NCI-H2227 treated with DMSO at 0.1 percent for 48 hours (cell line): Measurements from ENCODE around the gene SLC44A4.
"Not testable (repeated sequence)": the region's sequence is repeated elsewhere in the genome, so short reads cannot be mapped to it uniquely, and the experiment has no call there.

Experiments used
- DNase-seq: peaks from one replicate; lab custom pipeline; 2025; lab: John Stamatoyannopoulos, UW

Gene SLC44A4

DNA sequence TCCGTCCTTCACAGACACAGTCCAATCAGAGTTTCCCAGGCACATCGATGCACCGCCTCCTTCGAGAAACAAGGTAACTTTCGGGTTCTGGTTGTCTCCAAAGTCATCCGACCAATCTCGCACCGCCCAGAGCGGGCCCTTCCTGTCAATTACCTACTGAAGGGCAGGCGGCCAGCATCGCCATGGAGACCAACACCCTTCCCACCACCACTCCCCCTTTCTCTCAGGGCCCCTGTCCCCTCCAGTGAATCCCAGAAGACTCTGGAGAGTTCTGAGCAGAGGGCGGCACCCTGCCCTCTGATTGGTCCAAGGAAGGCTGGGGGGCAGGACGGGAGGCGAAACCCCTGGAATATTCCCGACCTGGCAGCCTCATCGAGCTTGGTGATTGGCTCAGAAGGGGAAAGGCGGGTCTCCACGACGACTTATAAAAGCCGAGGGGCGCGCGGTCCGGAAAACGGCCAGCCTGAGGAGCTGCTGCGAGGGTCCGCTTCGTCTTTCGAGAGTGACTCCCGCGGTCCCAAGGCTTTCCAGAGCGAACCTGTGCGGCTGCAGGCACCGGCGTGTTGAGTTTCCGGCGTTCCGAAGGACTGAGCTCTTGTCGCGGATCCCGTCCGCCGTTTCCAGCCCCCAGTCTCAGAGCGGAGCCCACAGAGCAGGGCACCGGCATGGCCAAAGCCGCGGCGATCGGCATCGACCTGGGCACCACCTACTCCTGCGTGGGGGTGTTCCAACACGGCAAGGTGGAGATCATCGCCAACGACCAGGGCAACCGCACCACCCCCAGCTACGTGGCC lies 51.3 kb downstream of the SLC44A4 start, which contains the start of gene HSPA1B:
TSS of gene HSPA1B (plus strand) at position 453 of the 794 bp plus-strand sequence. CDS start at position 666, 213 bp downstream.
- peak; percentile 99 for DNase-seq

DNA sequence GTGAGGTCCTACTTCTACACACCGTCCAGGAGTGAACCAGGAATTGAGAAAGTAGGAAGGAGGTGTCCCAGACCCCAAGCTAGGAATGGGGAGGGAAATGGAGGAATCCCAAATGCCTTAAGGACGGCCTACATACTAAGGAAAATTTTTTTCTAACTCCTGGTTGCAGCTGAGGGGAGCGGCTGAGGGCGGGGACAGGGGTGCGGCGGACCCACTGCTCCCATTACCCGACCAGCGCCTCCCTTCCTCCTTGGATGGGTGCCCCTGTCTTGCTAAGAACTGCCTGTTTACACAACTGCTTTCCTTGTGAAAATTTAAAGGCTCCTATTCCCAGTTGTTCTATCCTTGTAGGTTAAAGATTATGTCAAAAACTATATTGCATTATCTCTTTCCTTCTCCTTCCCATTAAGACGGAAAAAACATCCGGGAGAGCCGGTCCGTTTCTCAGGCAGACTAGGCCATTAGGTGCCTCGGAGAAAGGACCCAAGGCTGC lies 52.0 kb downstream of the SLC44A4 start:
- DNase-seq: peak; percentile 88

DNA sequence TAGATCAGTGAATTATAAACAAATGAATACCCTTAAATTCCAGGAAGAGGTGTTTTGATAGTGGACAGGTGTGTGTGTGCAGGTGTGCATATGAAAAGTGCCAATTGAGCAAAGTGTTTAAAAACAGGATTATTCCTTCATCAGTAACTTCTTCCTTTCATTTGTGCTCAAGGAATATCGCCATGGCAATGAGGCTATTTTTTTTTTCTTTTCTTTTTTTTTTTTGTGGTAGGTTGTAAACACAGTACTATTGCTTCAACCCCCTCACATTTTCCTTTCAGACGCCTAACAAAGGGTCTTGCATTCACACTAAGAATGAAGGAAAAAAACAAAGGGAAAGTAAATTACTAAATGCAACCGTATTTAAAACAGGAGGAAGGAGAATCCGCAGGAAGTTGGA lies 53.2 kb downstream of the SLC44A4 start:
- DNase-seq: no peak

DNA sequence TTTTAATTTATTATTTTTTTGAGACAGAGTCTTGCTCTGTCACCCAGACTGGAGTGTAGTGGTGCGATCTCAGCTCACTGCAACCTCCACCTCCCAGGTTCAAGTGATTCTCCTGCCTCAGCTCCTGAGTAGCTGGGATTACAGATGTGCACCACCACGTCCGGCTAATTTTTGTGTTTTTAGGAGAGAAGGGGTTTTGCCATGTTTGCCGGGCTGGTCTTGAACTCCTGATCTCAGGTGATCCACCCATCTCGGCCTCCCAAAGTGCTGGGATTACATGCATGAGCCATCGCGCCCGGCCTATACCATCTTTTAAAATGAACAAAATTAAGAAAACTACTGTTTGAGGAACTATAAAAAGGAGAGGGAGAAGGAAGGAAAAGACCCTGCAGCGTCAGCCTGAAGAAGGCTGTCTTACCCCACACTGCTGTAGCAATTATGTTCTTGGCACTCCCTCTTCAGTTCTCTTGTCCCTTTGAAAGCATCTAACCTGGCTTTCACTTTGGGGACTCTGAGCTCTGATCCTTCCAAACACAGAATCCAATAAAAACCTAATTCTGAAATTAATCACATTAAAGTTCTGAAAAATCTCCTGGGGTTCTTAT lies 55.1 kb downstream of the SLC44A4 start:
- DNase-seq: not testable (repeated sequence)

DNA sequence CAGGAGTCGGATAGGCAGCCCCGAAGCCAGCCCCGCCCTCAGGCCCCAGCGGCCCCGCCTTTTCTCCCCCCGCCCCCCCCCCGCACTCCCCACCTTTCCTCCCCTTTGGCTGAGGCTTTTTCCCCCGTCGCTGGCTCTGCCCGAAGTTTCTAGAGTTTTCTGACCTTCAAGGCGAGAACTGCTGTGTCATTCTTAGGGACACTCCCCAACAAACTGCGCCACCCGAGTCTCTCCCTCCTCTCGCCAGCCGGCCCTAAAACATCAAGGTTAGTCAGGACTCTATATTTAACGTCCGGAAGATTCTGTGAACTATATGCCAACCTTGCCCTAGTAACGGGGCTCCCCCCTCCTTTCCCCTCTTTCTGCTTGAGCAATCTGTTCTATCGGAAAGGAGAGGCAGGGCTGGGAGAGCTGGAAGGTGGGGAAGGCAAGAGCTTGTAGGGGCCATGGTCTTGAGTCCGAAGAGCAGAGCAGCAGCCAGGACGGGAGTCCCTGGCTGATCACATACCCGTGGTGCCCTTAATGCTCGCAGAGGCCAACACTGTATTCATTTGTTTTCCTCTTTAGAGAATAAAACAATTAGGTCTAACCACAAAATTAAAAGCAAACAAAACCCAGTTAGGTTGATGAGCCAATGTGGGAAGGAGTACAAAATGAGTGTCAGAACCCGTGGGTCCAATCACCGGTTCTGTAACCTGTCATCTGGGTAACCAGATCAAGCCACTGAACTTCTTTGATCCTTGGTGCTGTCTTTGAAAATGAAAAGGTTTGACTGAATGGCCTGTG lies 56.6 kb downstream of the SLC44A4 start:
- no peak for DNase-seq

DNA sequence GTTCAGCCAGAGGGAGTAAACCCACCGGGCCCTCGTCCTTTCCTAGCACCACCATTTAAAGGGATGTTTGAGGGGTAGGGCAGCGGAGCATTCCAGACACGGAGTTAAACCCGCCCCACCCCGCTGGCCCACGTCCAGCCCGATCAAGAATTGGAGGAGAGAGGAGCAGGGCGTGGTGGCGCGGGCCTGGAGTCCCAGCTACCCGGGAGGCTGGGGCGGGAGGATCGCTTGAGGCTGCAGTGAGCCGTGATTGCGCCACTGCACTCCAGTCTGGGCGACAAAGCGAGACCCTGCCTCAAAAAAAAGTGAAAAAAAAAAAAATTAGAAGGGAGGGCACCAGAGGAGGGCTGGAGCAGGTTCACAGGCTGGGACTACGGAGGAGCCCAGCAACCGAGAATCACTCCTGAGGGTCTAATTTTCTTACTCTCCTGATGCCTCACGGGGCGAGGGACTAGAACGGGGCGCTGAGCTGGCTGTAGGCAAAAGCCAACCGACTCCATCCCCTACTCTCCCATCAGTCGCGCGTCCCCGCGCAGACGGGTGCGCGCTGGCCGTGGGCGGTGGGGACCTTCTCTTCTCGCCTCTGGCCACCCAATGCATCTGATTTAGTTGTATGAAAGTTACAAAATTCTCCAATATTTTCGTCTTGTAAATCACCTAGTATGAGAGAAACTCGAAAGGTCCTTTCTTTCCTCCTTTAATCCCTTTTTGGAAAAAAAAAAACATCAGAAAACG lies 57.3 kb downstream of the SLC44A4 start:
- DNase-seq: peak; percentile 65

DNA sequence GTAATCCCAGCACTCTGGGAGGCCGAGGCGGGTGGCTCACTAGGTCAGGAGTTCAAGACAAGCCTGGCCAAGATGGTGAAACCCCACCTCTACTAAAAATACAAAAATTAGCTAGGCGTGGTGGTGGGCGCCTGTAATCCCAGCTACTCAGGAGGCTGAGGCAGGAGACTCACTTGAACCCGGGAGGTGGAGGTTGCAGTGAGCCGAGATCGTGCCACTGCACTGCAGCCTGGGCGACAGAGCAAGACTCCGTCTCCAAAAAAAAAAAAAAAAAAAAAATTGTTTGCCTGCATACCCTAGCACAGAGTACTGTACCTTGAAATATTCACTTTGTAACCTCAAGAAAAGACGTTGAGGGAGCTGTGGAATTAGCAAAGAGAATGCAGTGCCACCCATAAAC lies 58.4 kb downstream of the SLC44A4 start:
- DNase-seq: not testable (repeated sequence)

DNA sequence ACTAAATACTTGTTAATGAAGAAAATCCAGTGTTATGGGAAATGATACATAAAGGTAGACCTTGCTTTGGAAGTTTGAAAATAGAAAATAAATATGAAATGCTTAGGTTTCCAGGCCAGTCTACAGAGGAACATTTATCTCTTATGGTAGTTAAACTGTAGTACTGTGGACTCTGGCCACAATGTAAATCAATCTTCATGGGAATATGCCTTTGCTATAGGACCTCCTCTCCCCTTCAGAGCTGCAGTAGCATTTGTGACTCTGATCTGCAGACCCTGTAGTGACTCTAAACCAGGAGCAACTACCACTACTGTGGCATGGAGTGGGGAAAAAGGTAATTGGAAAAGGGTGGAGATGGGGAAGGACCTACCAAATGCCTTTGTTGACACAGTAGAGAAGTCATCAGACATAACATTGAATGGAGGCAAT lies 58.9 kb downstream of the SLC44A4 start:
- DNase-seq: no peak

DNA sequence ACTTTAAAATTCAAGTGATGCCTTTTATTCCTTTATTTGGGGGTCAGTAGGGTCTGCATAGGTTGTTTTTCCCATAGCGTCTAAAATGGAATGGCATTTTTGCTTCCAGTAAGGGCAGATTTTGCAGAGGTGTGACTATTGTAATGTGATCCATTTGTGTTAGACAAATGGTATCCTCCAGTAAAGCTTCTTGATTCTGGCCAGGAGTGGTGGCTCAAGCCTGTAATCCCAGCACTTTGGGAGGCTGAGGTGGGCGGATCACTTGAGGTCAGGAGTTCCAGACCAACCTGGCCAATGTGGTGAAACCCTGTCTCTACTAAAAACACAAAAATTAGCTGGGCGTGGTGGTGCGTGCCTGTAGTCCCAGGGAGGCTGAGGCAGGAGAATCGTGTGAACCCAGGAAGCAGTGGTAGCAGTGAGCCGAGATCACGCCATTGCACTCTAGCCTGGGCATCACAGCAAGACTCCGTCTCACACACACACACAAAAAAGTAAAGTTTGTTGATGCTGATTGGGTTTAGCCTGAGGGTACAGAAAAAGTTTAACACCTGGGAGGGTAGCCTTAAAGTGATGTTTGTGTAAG lies 60.8 kb downstream of the SLC44A4 start:
- DNase-seq: not testable (repeated sequence)

DNA sequence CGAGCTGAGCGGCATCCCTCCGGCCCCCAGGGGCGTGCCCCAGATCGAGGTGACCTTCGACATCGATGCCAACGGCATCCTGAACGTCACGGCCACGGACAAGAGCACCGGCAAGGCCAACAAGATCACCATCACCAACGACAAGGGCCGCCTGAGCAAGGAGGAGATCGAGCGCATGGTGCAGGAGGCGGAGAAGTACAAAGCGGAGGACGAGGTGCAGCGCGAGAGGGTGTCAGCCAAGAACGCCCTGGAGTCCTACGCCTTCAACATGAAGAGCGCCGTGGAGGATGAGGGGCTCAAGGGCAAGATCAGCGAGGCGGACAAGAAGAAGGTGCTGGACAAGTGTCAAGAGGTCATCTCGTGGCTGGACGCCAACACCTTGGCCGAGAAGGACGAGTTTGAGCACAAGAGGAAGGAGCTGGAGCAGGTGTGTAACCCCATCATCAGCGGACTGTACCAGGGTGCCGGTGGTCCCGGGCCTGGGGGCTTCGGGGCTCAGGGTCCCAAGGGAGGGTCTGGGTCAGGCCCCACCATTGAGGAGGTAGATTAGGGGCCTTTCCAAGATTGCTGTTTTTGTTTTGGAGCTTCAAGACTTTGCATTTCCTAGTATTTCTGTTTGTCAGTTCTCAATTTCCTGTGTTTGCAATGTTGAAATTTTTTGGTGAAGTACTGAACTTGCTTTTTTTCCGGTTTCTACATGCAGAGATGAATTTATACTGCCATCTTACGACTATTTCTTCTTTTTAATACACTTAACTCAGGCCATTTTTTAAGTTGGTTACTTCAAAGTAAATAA lies 61.5 kb downstream of the SLC44A4 start:
- not testable (repeated sequence) for DNase-seq

DNA sequence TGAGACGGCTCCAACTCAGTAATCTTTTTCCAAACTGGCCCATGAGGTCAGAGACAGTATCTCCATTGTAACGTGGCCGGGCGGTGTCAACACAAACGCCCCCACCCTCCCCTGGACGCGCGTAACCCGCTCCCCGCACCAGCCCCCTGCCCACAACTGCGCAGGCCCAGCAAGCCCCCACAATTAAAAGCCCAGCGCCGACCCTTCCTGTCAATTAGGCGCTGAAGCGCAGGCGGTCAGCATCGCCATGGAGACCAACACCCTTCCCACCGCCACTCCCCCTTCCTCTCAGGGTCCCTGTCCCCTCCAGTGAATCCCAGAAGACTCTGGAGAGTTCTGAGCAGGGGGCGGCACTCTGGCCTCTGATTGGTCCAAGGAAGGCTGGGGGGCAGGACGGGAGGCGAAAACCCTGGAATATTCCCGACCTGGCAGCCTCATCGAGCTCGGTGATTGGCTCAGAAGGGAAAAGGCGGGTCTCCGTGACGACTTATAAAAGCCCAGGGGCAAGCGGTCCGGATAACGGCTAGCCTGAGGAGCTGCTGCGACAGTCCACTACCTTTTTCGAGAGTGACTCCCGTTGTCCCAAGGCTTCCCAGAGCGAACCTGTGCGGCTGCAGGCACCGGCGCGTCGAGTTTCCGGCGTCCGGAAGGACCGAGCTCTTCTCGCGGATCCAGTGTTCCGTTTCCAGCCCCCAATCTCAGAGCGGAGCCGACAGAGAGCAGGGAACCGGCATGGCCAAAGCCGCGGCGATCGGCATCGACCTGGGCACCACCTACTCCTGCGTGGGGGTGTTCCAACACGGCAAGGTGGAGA lies 63.6 kb downstream of the SLC44A4 start, which contains the start of the genes HSPA1A and HSPA1L:
TSS of gene HSPA1A (plus strand) at position 519 of the 814 bp plus-strand sequence. CDS start at position 733, 214 bp downstream.
TSS of gene HSPA1L (minus strand) at position 259 of the 814 bp plus-strand sequence. CDS start 3,311 bp downstream, outside the sequence.
- peak; percentile 100 for DNase-seq

DNA sequence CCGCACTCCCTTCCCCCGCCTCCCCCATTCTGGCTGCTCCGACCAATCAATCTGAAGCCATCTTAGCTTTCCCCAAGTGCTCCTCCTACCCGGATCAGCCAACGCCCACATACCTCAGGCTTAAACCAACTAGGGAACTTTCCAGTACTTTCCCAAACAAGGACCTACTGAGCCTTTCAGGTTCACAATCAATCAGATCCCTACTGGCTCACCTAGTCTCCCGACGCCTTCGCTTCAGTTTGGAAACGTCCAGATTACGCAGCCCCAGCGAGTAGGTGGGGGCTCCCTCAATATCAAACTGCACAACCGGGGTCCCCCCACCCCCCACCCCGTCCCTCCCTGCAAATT lies 64.1 kb downstream of the SLC44A4 start:
- DNase-seq: peak; percentile 95

DNA sequence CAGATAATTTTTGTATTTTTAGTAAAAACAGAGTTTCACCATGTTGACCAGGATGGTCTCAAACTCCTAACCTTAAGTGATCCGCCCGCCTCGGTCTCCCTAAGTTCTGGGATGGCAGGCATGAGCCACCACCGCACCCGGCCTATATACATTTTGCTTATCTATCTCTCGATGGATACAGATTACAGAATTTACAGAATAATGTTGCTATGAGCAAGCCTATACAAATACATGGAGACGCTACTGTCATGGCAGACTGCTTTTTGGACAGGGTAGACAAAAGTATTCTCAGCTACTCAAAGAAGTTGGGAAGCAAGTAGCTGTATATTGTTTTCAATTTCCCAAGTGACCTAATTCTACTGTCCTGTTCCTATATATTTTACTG lies 65.3 kb downstream of the SLC44A4 start:
- DNase-seq: no peak
